Left ventricle myocardium superior (tissue), 1 donor: ENCODE data around the gene SRP68. TPM values are rescaled to one million over a fixed set of nuclear protein-coding genes. Genes with fewer than 3 reads are reported as not detected.

Experiments used
- ATAC-seq: fragments of 200-7000 bp; cut with Tn5 transposase; one replicate; pipeline ENCODE4 v1.9.1; 2020; ENCODE audit warnings: mild to moderate bottlenecking, moderate library complexity
- DNase-seq: peaks from one replicate; pipeline ENCODE4 v3.0.0-alpha.2; 2020
- intact Hi-C: fragments of 100-400 bp; cut with micrococcal nuclease; formaldehyde crosslinking; loops from one replicate; pipeline ENCODE4 v1.11.0; 2022
- total RNA-seq: library from RNA; stranded (reverse); fragmentation: NEBNext Ultra II Directional; extraction: Animal tissue kit (Norgen Biotek cat#: 25700); gene quantifications from one replicate; pipeline ENCODE4 v1.2.1, GENCODE V29; 2021
- donor health status: DM: no; HTN: yes; CAD: no; lungs with severe emphysema.

Gene SRP68
- total RNA-seq, 1 donor from 2014 or later, result 66.1 TPM

- intact Hi-C loops, result no loop called here
- DNase-seq (no peak), ATAC-seq (no peak)
These were observed 45.6 kb downstream of the SRP68 start for GRCh38 chr17:76026714-76027158.

DNA sequence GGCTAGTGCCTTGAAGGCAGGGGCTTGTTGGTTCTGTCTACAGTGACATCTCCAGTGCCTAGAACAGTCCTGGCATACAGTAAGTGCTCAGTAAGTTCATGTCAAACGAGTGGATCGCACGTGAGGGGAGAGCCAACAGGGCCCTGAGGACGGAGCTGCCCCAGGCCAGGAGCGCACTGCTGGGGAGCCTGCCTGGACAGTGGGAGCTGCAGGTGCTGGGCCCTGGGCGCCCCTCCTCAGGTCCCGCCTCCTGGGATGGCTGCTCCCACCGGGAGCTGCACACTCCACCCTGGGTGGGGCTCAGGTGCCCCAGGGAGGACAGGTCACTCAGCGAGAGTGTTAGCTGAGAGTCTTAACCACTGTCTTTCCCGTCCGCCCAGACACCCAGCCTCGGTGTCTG, 47.0 kb downstream of the SRP68 start:
- DNase-seq (no peak), ATAC-seq (no peak)
- intact Hi-C loops, result no loop called here

DNA sequence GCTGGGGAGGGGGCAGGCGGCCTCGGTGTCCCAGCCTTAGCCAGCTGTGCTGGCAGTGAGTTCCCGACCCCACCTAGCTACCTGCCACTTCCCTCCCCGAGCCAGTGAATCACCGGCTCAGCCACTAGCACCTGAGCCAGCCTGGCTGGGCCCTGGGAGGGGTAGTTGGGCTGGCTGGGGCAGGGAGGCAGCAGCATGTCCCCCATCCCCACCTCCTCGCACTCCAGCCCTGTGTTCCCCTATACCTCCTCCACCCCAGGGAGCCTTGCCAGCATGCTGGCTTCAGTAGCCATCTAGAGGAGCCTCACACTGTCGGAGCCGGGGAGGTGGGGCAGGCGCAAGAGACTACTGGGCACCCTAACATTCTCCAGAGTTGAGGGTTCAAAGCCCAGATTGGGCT, 48.0 kb downstream of the SRP68 start:
- intact Hi-C loops, result no loop called here
- no peak for ATAC-seq
- no peak for DNase-seq

DNA sequence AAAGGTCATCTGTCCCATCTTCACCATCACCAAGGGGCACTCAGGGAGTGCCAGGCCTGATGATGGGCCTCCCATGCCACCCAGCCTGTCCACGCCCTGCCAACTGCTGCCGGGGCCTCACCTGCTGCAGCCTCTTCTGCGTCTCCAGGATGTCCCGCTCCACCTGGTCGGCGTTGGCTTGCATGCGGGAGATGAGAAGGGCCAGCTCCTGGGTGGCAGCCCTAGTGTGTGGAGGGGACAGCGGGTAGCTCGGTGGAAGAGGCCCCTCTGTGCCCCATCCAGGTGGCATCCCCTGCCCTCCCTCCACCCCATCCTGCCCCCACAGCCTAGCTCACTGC, 48.4 kb downstream of the SRP68 start:
- no peak for ATAC-seq
- DNase-seq, result no peak
- intact Hi-C loops, result no loop called here

DNA sequence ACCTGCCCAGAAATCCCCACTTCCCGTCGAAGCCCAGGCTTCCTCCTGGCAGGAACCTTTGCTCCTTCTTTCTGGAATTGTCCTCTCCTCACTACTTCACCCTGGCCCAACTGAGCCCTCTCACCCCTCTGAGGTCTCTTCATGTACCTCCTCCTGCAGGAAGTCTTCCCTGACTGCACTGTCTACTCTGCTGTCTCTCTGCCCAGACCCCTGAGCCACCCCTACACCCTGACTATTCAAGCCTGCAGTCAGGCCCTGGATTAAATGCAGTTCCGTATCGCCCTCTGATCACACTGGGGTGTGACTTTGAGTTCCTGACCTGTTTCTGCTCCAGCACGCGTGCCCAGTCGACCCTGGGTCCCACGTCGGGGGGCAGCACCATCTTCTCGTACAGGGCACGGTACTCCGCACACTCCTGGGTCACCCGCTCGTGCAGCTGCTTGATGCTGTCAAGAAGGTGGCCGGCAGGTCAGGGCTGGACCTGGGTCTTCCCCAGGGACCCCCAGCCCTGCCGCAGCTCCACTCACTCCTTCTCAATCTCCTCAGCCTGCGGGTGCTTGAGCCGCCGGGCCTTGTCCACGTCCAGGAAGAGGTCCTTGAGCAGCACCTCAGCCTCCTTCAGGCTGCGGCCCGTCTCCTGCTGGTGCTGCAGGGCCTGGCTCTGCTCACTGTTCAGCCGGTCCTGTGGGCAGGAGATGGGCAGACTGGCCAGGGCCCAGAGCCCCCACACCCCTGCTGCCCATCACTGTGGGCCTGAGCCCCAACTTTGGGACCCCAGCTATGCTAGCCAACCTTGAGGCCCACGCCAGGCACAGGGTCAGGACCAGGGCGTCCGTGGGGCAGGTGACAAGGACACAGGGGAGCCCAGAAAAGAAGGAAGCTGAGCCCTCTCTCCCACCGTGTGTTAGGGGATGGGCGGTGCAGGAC, 49.1 kb downstream of the SRP68 start:
- intact Hi-C loops, result no loop called here
- DNase-seq, result no peak
- ATAC-seq, result no peak

- intact Hi-C loops, result no loop called here
- DNase-seq (no peak), ATAC-seq (no peak)
These were observed 50.0 kb downstream of the SRP68 start for GRCh38 chr17:76022285-76022684.

DNA sequence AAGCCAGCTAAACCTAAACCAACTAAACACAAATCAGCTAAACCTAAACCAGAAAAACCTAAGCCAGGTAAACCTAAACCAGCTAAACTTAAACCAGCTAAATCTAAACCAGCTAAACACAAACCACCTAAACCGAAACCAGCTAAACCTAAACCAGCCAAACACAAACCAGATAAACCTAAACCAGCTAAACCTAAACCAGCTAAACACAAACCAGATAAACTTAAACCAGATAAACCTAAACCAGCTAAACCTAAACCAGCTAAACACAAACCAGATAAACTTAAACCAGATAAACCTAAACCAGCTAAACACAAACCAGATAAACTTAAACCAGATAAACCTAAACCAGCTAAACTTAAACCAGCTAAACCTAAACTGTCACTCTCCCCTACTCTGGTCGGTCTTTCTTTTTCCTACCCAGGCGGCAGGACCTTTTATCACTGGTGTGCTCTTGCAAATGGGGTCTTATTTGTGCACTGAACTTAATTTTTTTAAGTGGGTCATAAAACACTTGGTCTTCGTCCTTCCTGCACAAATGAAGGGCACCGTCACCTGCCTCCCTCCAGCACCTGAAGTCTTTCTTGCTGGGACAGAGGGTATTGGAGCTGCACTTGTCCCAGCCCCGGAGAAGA, 52.4 kb downstream of the SRP68 start:
- intact Hi-C loops, result no loop called here
- no peak for DNase-seq
- ATAC-seq, result no peak

- intact Hi-C loops, result no loop called here
- ATAC-seq (no peak), DNase-seq (no peak)
These were observed 53.5 kb downstream of the SRP68 start for GRCh38 chr17:76018801-76019200.

DNA sequence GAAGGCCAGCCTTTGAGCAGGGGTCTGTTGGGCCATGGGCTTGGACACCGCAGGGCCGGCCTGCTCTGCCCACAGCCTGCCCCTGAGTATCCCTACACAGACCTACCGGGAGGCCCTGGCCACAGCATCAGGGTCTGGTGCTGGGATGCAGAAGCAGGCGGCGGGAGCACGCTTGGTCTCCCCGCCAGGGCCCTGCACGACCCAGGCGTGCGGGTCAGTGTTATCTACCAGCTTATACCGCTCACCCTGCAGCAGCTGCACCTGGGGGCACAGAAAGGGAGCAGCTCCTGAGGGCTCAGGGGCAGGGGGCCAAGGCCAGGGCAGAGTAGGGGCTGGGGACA, 54.0 kb downstream of the SRP68 start:
- DNase-seq (no peak), ATAC-seq (no peak)
- intact Hi-C loops, result no loop called here

DNA sequence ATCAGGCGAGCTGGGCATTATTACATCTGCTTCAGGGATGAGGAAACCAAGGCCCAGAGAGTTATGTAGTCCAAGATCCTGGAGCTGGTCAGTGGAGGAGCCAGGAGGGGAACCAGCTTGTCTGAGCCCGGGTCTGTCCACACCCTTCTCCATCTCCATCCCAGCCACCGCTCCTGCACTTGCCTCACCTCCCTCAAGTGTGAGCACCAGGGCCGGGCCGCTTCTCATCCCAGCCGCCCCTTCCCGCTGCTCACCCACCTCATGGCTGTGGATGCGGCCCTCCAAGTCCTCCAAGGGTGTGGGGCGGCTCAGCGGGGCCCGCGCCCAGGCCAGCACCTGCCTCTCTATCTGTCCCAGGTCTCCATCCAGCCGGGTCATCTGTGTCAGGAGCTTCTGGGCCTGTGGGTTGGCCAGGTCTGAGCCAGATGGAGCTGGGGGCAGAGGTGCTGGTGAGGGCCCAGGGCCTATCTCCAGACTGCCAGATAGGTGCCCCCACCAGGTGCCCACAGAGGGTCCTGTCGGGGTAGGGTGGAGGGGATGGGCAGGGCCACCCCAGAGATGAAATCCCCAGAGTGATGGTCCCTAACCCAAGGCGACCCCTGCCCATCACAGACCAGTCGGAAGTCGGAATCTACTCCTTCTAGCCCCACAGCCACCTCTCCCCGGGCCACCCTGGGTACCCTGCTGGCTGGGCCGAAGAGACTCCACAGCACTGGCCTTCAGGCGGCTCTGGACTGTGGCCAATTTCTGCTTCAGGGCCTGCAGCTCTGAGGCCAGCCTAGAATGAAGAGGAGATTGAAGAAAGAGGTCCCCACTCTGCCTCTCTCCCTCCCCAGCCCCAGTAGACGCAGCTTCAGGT, 54.6 kb downstream of the SRP68 start:
- no peak for DNase-seq
- intact Hi-C loops, result no loop called here
- ATAC-seq, result no peak

DNA sequence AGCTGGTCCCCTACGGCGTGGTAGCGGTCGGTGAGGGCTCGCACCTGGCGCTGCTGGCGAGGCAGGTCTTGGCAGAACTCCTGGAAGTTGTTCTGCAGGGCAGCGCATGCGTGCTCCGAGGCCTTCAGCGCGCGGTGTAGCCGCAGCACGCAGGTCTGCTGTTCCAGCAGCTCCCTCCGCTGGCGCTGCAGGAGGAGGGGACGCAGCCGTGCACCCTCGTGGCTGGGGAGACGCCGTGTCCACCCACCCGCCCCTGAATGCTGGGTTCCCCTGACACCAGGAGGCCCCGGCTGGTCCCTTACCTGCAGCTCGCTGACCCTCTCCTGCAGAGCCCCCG, 57.4 kb downstream of the SRP68 start:
- intact Hi-C loops, result no loop called here
- DNase-seq, result no peak
- peak; percentile 10 for ATAC-seq

DNA sequence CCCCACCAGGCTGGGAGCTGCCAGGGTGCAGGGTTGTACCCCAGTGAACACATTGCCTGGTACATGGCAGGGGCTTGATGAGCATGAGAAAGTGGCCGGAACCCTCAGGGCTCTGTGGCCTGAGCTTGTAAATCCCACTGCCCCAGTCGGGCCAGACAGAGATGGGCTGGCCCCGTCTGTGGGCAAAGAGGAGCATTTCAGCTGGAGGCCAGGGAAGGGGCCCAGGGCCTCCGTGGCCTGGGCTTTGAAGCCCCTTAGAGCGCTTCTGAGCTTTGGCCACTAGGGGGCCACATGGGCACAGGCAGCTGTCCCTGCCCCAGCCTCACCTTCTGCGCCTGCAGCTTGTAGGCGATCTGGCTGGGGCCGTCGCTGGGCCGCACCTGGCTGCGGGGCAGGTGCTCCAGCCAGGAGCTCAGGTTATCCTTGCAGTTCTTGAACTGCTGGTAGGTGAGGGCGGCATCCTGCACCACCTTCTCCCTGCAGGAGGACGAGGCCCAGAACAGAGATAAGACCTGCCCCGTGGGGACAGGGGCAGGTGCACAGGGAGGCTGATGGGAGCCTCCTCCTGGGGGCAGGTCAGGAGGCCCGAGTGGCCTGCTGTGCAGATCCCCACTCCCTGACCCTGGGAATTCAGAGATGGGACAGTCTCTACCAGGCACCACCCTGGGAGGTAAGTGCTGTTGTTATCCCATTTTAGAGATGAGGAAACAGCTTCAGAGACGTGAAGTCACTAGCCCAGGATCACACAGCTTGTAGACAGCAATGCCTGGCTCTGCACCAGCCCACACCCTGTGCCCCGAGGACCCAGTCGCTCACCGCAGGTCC, 58.0 kb downstream of the SRP68 start:
- DNase-seq, result peak; percentile 81

GRCh38 chr17:76013377-76013932, 58.9 kb downstream of the SRP68 start:
- no peak for DNase-seq
- intact Hi-C loops, result no loop called here

More for the DNA sequence above, 58.0 kb downstream of the SRP68 start:
- ATAC-seq, result peak; percentile 86
- intact Hi-C loops, result no loop called here

DNA sequence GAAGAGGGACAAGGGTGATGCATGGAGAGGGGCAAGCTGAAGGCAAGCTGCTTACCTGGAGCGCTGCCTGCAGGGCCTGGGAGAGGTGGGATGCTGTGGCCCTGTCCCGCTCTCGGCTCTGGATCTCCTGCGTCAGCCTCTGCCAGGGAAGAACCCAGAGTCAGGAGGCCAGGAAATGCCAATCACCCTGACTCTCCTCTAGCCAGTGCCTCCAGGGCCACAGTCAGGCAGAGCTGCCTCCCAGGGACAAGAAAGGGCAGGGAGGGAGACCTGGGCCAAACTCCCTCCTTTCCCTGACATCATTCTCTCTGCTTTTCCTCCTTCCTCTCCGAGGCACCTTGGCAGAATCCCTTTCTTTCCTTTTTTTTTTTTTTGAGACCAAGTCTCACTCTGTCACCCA, 60.4 kb downstream of the SRP68 start:
- ATAC-seq (no peak), DNase-seq (no peak)
- intact Hi-C loops, result no loop called here

More at GRCh38 chr17:76013377-76013932, 58.9 kb downstream of the SRP68 start:
- ATAC-seq, result no peak

DNA sequence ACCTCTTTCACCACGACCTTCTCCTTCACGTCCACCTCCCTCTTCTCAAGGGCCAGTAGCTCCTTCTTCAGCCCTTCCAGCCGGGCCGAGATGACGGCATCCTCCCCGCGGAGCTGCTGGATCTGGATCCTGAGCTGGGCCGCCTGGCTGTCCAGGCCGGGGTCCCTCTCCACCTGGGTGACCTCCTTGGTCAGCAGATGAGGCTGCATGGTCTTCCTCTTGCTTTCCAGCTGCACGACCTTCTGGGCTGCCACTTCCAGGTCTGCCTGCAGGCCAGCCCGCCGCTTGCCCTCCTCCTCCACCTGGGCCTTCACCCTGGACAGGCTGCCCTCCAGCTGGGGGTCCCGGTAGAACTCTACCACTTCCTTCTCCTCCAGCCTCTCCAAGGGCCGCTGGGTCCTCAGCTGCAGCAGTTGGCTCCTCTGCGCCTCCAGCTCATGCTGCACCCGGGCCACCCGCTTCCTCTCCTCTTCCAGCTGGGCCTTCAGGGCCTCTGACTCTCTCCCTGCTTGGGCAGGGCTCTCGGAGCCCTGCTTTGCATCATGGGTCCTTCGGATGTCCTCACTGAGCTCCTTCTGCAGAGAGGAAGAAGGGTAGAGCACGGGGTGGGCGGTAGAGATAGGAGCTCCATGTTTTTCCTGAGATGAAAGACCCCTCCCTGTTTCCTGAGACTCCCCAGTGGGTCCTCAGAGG, 62.2 kb downstream of the SRP68 start:
- intact Hi-C loops, result loop anchor here (10.0 kb wide), 1 partner anchor 105 kb away; the partner anchor contains the start of gene MRPL38
- DNase-seq (no peak), ATAC-seq (no peak)

GRCh38 chr17:76009447-76009846, 62.9 kb downstream of the SRP68 start:
- ATAC-seq (no peak), DNase-seq (no peak)
- intact Hi-C loops, result loop anchor here (10.0 kb wide), 1 partner anchor 105 kb away; the partner anchor contains the start of gene MRPL38

GRCh38 chr17:76008630-76009425, 63.5 kb downstream of the SRP68 start:
- DNase-seq (no peak), ATAC-seq (no peak)
- intact Hi-C loops, result loop anchor here (10.0 kb wide), 1 partner anchor 104 kb away; the partner anchor contains the start of gene MRPL38
